IMR-90 (cell line): ENCODE data around the gene NME1.

Experiments
- BHLHE40 ChIP-seq: fragments of 150-350 bp; IDR thresholded peaks from 2 replicates; pipeline ENCODE4 v1.6.1; 2016; ENCODE audit warnings: mild to moderate bottlenecking, low read depth, low read length
- CEBPB ChIP-seq: IDR thresholded peaks from 2 replicates; pipeline ENCODE4 v1.6.1; 2012; ENCODE audit warnings: low read depth, low read length, improper control_type of control experiment
- MAFK ChIP-seq: IDR thresholded peaks from 2 replicates; pipeline ENCODE4 v1.6.1; 2012; ENCODE audit warnings: low read depth, low read length, improper control_type of control experiment
- MAZ ChIP-seq: IDR thresholded peaks from 2 replicates; pipeline ENCODE4 v1.6.1; 2012; ENCODE audit warnings: low read depth, mild to moderate bottlenecking, low read length, improper control_type of control experiment, moderate library complexity, borderline replicate concordance
- NFE2L2 ChIP-seq: fragments of 150-350 bp; IDR thresholded peaks from 2 replicates; pipeline ENCODE4 v1.6.1; 2016; ENCODE audit warnings: low read depth, mild to moderate bottlenecking, low read length
- POLR2A ChIP-seq: IDR thresholded peaks from 2 replicates; pipeline ENCODE4 v1.6.1; 2012; ENCODE audit warnings: mild to moderate bottlenecking, low read depth, low read length
- RAD21 ChIP-seq: IDR thresholded peaks from 2 replicates; pipeline ENCODE4 v1.6.1; 2012; ENCODE audit warnings: low read length, improper control_type of control experiment
- RCOR1 ChIP-seq: IDR thresholded peaks from 2 replicates; pipeline ENCODE4 v1.6.1; 2012; ENCODE audit warnings: mild to moderate bottlenecking, low read length, improper control_type of control experiment; ENCODE audit not compliant: insufficient replicate concordance
- RFX5 ChIP-seq: IDR thresholded peaks from 2 replicates; pipeline ENCODE4 v1.8.0; 2012; ENCODE audit warnings: low read depth, mild to moderate bottlenecking, low read length, moderate library complexity
- SMC3 ChIP-seq: fragments of 150-350 bp; IDR thresholded peaks from 2 replicates; pipeline ENCODE4 v1.6.1; 2016; ENCODE audit warnings: low read depth, mild to moderate bottlenecking, antibody characterized with exemption, low read length, moderate library complexity
- USF2 ChIP-seq: fragments of 150-350 bp; IDR thresholded peaks from 2 replicates; pipeline ENCODE4 v1.6.1; 2017; ENCODE audit warnings: mild to moderate bottlenecking, antibody characterized with exemption, low read length, low read depth
- TF ChIP-seq, protein P1 (sequence below): conservative IDR thresholded peaks from 2 replicates; pipeline ENCODE4 v1.5.1; 2012; ENCODE audit warnings: mild to moderate bottlenecking, low read depth, low read length, improper control_type of control experiment

DNA sequence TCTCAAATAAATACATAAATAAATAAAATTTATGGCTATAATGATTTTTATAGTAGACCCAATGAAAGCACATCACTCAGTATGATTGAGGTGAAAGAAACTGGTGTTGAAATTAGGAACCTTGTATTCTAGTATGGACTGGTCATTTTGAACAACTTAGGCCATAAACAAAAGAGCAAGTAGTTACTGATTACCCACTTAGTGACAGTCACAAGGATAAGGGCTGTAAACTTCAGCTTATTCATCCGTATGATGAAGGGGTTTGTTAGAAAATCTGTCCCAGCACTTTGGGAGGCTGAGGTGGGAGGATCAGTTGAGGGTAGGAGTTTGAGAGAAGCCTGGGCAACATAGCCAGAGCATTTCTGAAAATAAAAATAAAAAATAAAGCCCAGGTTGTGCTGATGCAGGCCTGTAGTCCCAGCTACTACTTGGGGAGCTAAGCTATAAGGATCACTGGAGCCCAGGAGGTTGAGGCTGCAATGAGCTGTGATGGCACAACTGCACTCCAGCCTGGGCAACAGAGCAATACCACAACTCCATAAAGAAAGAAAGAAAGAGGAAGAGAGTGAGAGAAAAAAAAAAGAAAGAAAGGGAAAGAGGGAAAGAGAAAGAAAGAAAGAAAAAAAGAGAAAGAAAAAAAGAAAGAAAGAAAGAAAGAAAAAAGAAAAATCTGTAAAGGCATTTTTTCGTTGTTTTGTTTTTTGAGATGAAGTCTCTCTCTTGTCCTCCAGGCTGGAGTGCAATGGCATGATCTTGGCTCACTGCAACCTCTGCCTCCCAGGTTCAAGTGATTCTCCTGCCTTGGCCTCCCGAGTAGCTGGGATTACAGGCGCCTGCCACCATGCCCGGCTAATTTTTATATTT, 28.5 kb upstream of the NME1 start:
- TF ChIP-seq, protein P1, sequence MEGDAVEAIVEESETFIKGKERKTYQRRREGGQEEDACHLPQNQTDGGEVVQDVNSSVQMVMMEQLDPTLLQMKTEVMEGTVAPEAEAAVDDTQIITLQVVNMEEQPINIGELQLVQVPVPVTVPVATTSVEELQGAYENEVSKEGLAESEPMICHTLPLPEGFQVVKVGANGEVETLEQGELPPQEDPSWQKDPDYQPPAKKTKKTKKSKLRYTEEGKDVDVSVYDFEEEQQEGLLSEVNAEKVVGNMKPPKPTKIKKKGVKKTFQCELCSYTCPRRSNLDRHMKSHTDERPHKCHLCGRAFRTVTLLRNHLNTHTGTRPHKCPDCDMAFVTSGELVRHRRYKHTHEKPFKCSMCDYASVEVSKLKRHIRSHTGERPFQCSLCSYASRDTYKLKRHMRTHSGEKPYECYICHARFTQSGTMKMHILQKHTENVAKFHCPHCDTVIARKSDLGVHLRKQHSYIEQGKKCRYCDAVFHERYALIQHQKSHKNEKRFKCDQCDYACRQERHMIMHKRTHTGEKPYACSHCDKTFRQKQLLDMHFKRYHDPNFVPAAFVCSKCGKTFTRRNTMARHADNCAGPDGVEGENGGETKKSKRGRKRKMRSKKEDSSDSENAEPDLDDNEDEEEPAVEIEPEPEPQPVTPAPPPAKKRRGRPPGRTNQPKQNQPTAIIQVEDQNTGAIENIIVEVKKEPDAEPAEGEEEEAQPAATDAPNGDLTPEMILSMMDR: no peak
- TF ChIP-seq POLR2A: no peak
- no peak for TF ChIP-seq MAZ
- no peak for TF ChIP-seq CEBPB
- TF ChIP-seq MAFK: no peak
- TF ChIP-seq BHLHE40: no peak
- no peak for TF ChIP-seq RFX5
- TF ChIP-seq RAD21: no peak
- no peak for TF ChIP-seq SMC3
- no peak for TF ChIP-seq USF2
- no peak for TF ChIP-seq RCOR1
- TF ChIP-seq NFE2L2: no peak
